SU-DHL-6 (cell line): ENCODE data around the gene EPHA5.

Source experiments
- EZH2phosphoT487 ChIP-seq: fragments of 200-600 bp; sonication (generic), shearing (Covaris generic); conservative IDR thresholded peaks from 2 replicates; pipeline ENCODE4 v1.6.1; 2018; ENCODE audit warnings: mild to moderate bottlenecking, antibody characterized with exemption, low read length, moderate library complexity, mixed read lengths
- TF ChIP-seq, protein P1 (sequence below): fragments of 200-600 bp; sonication (generic); IDR thresholded peaks from one replicate; pipeline ENCODE4 v1.5.1; 2017; ENCODE audit warnings: antibody characterized with exemption, mild to moderate bottlenecking, low read length, moderate library complexity; ENCODE audit not compliant: insufficient read depth, poor library complexity, severe bottlenecking

DNA sequence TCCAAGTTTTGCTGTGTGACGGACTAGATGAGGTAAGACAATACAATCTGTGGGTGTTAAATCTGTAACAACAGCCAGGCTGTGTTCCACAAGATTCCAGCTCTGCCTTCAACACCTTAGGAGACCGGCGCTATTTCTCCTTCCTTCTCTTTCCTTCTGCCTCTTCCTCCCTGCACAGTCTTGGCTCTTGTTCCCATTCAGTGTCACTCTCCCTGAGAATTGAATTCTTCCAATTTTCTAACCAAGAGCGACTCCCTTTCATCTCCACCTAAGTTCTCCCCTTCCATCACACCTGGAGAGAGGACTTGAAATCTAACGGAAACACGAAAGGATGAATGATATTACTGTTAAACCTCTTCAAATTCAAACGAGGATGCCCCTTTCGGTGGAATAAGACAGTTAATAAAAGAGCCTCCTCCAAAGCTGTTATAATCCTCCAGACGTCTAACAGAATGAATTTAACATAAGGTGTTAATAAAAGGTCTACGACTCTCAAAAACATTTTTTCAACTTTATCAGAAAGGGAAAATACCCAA, 2.7 kb downstream of the EPHA5 start:
- TF ChIP-seq, protein P1, sequence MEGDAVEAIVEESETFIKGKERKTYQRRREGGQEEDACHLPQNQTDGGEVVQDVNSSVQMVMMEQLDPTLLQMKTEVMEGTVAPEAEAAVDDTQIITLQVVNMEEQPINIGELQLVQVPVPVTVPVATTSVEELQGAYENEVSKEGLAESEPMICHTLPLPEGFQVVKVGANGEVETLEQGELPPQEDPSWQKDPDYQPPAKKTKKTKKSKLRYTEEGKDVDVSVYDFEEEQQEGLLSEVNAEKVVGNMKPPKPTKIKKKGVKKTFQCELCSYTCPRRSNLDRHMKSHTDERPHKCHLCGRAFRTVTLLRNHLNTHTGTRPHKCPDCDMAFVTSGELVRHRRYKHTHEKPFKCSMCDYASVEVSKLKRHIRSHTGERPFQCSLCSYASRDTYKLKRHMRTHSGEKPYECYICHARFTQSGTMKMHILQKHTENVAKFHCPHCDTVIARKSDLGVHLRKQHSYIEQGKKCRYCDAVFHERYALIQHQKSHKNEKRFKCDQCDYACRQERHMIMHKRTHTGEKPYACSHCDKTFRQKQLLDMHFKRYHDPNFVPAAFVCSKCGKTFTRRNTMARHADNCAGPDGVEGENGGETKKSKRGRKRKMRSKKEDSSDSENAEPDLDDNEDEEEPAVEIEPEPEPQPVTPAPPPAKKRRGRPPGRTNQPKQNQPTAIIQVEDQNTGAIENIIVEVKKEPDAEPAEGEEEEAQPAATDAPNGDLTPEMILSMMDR, result no peak
- TF ChIP-seq EZH2phosphoT487, result no peak
